ENCODE results near the gene GET4. TPM values are rescaled to one million over a fixed set of nuclear protein-coding genes. Genes with fewer than 3 reads are reported as not detected.

GET4 gene
- total and polyA plus RNA-seq, 2 of the 4 experiments (the other 2 are of a cell fraction) = 11.3 to 30.9 TPM

DNA sequence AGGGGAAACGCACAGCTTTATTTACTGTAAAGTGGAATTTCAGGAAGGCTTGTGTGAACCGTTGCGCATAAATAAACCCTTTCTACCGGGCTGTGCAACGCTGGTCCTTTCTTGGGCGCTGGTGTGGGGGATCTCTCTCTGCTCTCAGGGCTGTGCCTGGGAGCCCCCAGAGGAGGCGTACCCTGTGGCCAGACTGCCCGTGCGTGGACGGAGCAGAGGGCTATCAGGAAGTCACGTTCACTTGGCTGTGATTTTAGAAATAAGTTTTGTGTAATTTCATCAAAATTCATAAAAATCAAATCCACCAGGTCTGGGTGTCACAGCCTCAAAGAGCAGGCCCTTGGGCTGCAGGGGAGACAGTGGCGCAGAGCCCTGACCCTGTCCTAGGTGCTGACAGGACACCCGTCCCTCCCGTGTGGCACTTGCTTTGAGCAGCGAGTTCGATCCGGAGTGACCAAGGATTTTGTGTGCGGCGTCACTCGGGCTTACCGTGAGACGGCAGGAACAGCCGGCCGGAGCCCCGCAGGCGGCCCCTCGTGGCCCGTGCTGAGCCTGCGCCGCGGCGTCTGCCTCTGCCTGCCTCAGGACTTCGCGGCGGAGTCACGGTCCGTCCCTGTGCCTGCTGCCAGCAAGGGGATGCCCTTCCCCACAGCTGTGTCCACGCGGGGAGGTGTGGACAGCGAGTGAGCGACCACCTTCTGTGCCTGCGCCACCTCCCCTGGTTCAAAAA is 20.2 kb downstream of the GET4 start:
- Histone ChIP-seq H3K9me1 (ENCODE audit: insufficient read depth, low read length) (0 out of 2 replicates have a peak, but pooled peaks cover 5% of the 10 kb centered on the region), H3K27ac (ENCODE audit: insufficient read depth, low read length) (no peak overlapping the region), H3K56ac (ENCODE audit: extremely low read depth, insufficient read depth, low read length) (no peak overlapping the region), H2AK9ac (replicated peaks; ENCODE audit: low read depth, low read length, poor library complexity) (no peak overlapping the region), H3K36me3 (ENCODE audit: control insufficient read depth, insufficient read depth, low read length) (peaks cover 45% of the 10 kb centered on the region), H2BK120ac (ENCODE audit: low read depth, low read length) (no peak overlapping the region), H4K91ac (ENCODE audit: insufficient read depth, low read depth, low read length) (no peak overlapping the region), H2BK15ac (ENCODE audit: low read depth, low read length) (no peak overlapping the region), H3K14ac (replicated peaks; ENCODE audit: low read depth, low read length) (no peak overlapping the region), H3K4me3 (ENCODE audit: insufficient read depth, low read depth, low read length) (no peak overlapping the region), H3K4me1 (ENCODE audit: control insufficient read depth, insufficient read depth, low read length) (peaks cover 3% of the 10 kb centered on the region; the same call in 1 of the 2 replicates), H3K4ac (ENCODE audit: low read depth, low read length) (no peak overlapping the region), H3K18ac (ENCODE audit: low read depth, low read length) (no peak overlapping the region), H4K5ac (ENCODE audit: low read depth, low read length) (no peak overlapping the region), H3K23ac (ENCODE audit: low read depth, low read length) (no peak overlapping the region), H3K27me3 (ENCODE audit: control insufficient read depth, insufficient read depth, low read length) (no peaks in the 10 kb centered on the region), H3K9ac (ENCODE audit: low read depth, low read length) (no peak overlapping the region), H4K8ac (ENCODE audit: low read depth in 2 of 2, low read length in 2 of 2) (no peak overlapping the region), H2BK20ac (ENCODE audit: low read depth, low read length) (no peak overlapping the region), H3K79me1 (ENCODE audit: low read depth in 1 of 2, low read length in 2 of 2) (peaks cover 3 to 13% of the 10 kb centered on the region in 2 experiments; a peak in 3 of 4 replicates), H2BK5ac (ENCODE audit: low read depth, low read length, poor library complexity, severe bottlenecking) (no peak overlapping the region), H3K9me3 (ENCODE audit: control insufficient read depth, insufficient read depth, low read length) (no peaks in the 10 kb centered on the region), H3K4me2 (ENCODE audit: low read depth, low read length) (no peak overlapping the region), H4K20me1 (ENCODE audit: insufficient read depth, low read length) (peaks cover 13% of the 10 kb centered on the region; the same call in 1 of the 2 replicates), H2AFZ (replicated peaks; ENCODE audit: low read length, poor library complexity) (no peak overlapping the region), H2AK5ac (ENCODE audit: low read depth, low read length) (no peak overlapping the region)
- in situ Hi-C loops (cut with MboI; ENCODE audit: low sequenced_read_pairs) = no loop called here
- 95% methylated on average over 15 of the region's 42 CpGs; no CpG with 5 or more reads in 1 of the 2 experiments for WGBS, 2 experiments (ENCODE audit: extremely low coverage in 2 of 2, insufficient read length in 1 of 2)
- ATAC-seq (ENCODE audit: low read depth) = no peak
- POLR2A ChIA-PET (ENCODE audit: unreplicated experiment) = no interaction called here
- no peak for TF ChIP-seq SMC3 (IDR thresholded peaks at IDR 0.05; ENCODE audit: low read depth, low read length)
- TF ChIP-seq, protein P1, sequence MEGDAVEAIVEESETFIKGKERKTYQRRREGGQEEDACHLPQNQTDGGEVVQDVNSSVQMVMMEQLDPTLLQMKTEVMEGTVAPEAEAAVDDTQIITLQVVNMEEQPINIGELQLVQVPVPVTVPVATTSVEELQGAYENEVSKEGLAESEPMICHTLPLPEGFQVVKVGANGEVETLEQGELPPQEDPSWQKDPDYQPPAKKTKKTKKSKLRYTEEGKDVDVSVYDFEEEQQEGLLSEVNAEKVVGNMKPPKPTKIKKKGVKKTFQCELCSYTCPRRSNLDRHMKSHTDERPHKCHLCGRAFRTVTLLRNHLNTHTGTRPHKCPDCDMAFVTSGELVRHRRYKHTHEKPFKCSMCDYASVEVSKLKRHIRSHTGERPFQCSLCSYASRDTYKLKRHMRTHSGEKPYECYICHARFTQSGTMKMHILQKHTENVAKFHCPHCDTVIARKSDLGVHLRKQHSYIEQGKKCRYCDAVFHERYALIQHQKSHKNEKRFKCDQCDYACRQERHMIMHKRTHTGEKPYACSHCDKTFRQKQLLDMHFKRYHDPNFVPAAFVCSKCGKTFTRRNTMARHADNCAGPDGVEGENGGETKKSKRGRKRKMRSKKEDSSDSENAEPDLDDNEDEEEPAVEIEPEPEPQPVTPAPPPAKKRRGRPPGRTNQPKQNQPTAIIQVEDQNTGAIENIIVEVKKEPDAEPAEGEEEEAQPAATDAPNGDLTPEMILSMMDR (conservative IDR thresholded peaks at IDR 0.05; ENCODE audit: low read depth, low read length) = no peak
- no peak for TF ChIP-seq MAZ (IDR thresholded peaks at IDR 0.05; ENCODE audit: borderline replicate concordance, low read depth, low read length)
- TF ChIP-seq, protein P2, sequence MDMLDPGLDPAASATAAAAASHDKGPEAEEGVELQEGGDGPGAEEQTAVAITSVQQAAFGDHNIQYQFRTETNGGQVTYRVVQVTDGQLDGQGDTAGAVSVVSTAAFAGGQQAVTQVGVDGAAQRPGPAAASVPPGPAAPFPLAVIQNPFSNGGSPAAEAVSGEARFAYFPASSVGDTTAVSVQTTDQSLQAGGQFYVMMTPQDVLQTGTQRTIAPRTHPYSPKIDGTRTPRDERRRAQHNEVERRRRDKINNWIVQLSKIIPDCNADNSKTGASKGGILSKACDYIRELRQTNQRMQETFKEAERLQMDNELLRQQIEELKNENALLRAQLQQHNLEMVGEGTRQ (IDR thresholded peaks at IDR 0.05; ENCODE audit: low read depth, low read length) = no peak
- TF ChIP-seq BHLHE40 (IDR thresholded peaks at IDR 0.05; ENCODE audit: low read depth, low read length) = no peak
- no peak for TF ChIP-seq MAFK (IDR thresholded peaks at IDR 0.05; ENCODE audit: low read depth, low read length)
- TF ChIP-seq, protein P3, sequence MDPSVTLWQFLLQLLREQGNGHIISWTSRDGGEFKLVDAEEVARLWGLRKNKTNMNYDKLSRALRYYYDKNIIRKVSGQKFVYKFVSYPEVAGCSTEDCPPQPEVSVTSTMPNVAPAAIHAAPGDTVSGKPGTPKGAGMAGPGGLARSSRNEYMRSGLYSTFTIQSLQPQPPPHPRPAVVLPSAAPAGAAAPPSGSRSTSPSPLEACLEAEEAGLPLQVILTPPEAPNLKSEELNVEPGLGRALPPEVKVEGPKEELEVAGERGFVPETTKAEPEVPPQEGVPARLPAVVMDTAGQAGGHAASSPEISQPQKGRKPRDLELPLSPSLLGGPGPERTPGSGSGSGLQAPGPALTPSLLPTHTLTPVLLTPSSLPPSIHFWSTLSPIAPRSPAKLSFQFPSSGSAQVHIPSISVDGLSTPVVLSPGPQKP (IDR thresholded peaks at IDR 0.05; ENCODE audit: borderline replicate concordance, low read depth, low read length) = no peak
- no peak for DNase-seq
- CTCF ChIA-PET = no interaction called here
- dilution Hi-C loops (cut with HindIII; ENCODE audit: low sequenced_read_pairs, unreplicated experiment) = no loop called here
- no TSS peak for BruUV-seq (replicated peaks)
- intact Hi-C loops (cut with micrococcal nuclease) = no loop called here

Measured in IMR-90 (cell line).